ENCODE results near the gene CSTPP1.
A peak's percentile ranks its signal among the peaks of the same experiment; 100 is the strongest.

The CSTPP1 gene

GRCh38 chr11:47165253-47165840, 228.8 kb downstream of the CSTPP1 start:
- DNase-seq, result no peak

GRCh38 chr11:47166368-47166767, 229.8 kb downstream of the CSTPP1 start:
- no peak for DNase-seq

GRCh38 chr11:47171061-47171838, 234.7 kb downstream of the CSTPP1 start:
- no peak for DNase-seq

- no peak for DNase-seq
Observed at GRCh38 chr11:47171856-47172255, 235.3 kb downstream of the CSTPP1 start.

GRCh38 chr11:47172740-47173336, 236.3 kb downstream of the CSTPP1 start:
- DNase-seq, result no peak

- peak; percentile 70 for DNase-seq
Observed at GRCh38 chr11:47175746-47176327, 239.3 kb downstream of the CSTPP1 start.

GRCh38 chr11:47176328-47177228, 240.0 kb downstream of the CSTPP1 start, which contains the start of gene ARFGAP2:
Gene ARFGAP2, minus strand, starts transcription at chr11:47176879. Its CDS starts 26 bp downstream, at chr11:47176853.
- peak; percentile 92 for DNase-seq

- DNase-seq, result peak; percentile 82
Observed at GRCh38 chr11:47177229-47177845, 240.8 kb downstream of the CSTPP1 start.

- no peak for DNase-seq
Observed at GRCh38 chr11:47177846-47178245, 241.3 kb downstream of the CSTPP1 start.

- no peak for DNase-seq
Observed at GRCh38 chr11:47178316-47178715, 241.8 kb downstream of the CSTPP1 start.

GRCh38 chr11:47178737-47179654, 242.4 kb downstream of the CSTPP1 start:
- no peak for DNase-seq

- peak; percentile 49 for DNase-seq
Observed at GRCh38 chr11:47179655-47179991, 243.1 kb downstream of the CSTPP1 start.

- DNase-seq, result no peak
Observed at GRCh38 chr11:47180006-47180787, 243.6 kb downstream of the CSTPP1 start.

GRCh38 chr11:47181271-47181670, 244.7 kb downstream of the CSTPP1 start:
- no peak for DNase-seq

GRCh38 chr11:47182380-47182779, 245.8 kb downstream of the CSTPP1 start:
- DNase-seq, result no peak

GRCh38 chr11:47183031-47183856, 246.7 kb downstream of the CSTPP1 start:
- DNase-seq, result no peak

GRCh38 chr11:47183969-47184368, 247.4 kb downstream of the CSTPP1 start:
- no peak for DNase-seq

- DNase-seq, result no peak
Observed at GRCh38 chr11:47184711-47185304, 248.2 kb downstream of the CSTPP1 start.

Measured in MV-4-11 (cell line).